Heart right ventricle (tissue), 16 donors: Measurements from ENCODE around the gene LAIR2. TPM values are rescaled to one million over a fixed set of nuclear protein-coding genes. Genes with fewer than 3 reads are reported as not detected.

Source experiments
- ATAC-seq, 8 donors: fragments of 200-7000 bp; cut with Tn5 transposase; one replicate each; pipeline ENCODE4 v1.9.1; 2020; ENCODE audit warnings: mild to moderate bottlenecking in 8 of 8, moderate library complexity in 8 of 8, moderate number of reproducible peaks in 1 of 8
- DNase-seq, 2 donors: peaks; one replicate each; pipeline ENCODE4 v3.0.0-alpha.2; 2020
- H3K27ac ChIP-seq, 10 donors: fragments of 200-600 bp; sonication (generic) in 2 of 10; one replicate each; pipeline versions ENCODE4 v1.5.0 to v1.8.0; 2020 to 2022; ENCODE audit warnings: mild to moderate bottlenecking in 3 of 10
- H3K27me3 ChIP-seq, 7 donors: fragments of 200-600 bp; one replicate each; pipeline ENCODE4 v1.8.0; 2021 to 2022; ENCODE audit warnings: mild to moderate bottlenecking in 2 of 7
- H3K36me3 ChIP-seq, 9 donors: fragments of 200-600 bp; sonication (generic) in 1 of 9; one replicate each; pipeline versions ENCODE4 v1.5.0 to v1.8.0; 2020 to 2022; ENCODE audit warnings: mild to moderate bottlenecking in 2 of 9
- H3K4me1 ChIP-seq, 9 donors: fragments of 200-600 bp; sonication (generic) in 1 of 9; one replicate each; pipeline versions ENCODE4 v1.5.0 to v1.8.0; 2020 to 2022; ENCODE audit warnings: mild to moderate bottlenecking in 4 of 9
- H3K4me3 ChIP-seq, 10 donors: fragments of 200-600 bp; sonication (generic) in 2 of 10; one replicate each; pipeline versions ENCODE4 v1.5.0 to v1.8.0; 2020 to 2022; ENCODE audit warnings: mild to moderate bottlenecking in 7 of 10, moderate library complexity in 2 of 10
- H3K9me3 ChIP-seq, 11 donors: fragments of 200-600 bp in 10 of 11; sonication (generic) in 2 of 11; one replicate each; pipeline versions ENCODE4 v1.5.0 to v1.8.0; 2013 to 2022; ENCODE audit warnings: mild to moderate bottlenecking in 2 of 11, control low read depth in 1 of 11, moderate library complexity in 1 of 11
- CTCF ChIP-seq, 9 donors: fragments of 200-600 bp; sonication (generic) in 2 of 9; IDR thresholded peaks; one replicate each; pipeline versions ENCODE4 v1.5.0 to v1.8.0; 2021 to 2022; ENCODE audit warnings: antibody characterized with exemption in 9 of 9, mild to moderate bottlenecking in 5 of 9, moderate library complexity in 1 of 9
- WGBS, 2 donors: extraction: QIAGEN DNeasy Blood & Tissue Kit; methylation state at CpG; one replicate each; pipeline ENCODE4 v1.1.7; 2013; ENCODE audit warnings: inconsistent platforms in 1 of 2; 5-methylcytosine and 5-hydroxymethylcytosine counted together
- intact Hi-C, 10 donors: fragments of 100-400 bp; cut with DNase I; formaldehyde crosslinking; loops; one replicate each; pipeline versions ENCODE4 v1.11.1 to v1.14.2; 2022
- polyA plus RNA-seq, 2 donors: library from polyadenylated mRNA; stranded (reverse); fragments of 200-250 nt; gene quantifications; one replicate each; pipeline ENCODE4 v1.2.3, GENCODE V29; 2013
- total RNA-seq, 10 donors: library from RNA; stranded (reverse); fragmentation: NEBNext Ultra II Directional in 3 of 10; extraction: Animal tissue kit (Norgen Biotek cat#: 25700) in 3 of 10; gene quantifications; one replicate each; pipeline versions ENCODE4 v1.2.1 to v1.2.4, GENCODE V29; 2021 to 2023
- donor health status: Arrhythmogenic right ventricular cardiomyopathy.
- donor health status: ischemic (EF 13 %, LVEDD 7.1; RV severe dilation, severe dysfunction).
- donor health status: healthy with polysubstance abuse.
- donor health status: DM: no; HTN: yes; CAD: no.
- donor health status: DM: no; HTN: no; CAD: no.
- donor health status: ischemic (EF 25% LVEDD 6.9; RV normal size, moderate dysfunction).
- donor health status: ischemic (EF 25% LVEDD 5.7; RV mildly dilated, moderate dysfunction).
- donor health status: healthy.
- donor health status: DM: yes; HTN: yes; CAD: no.
- donor health status: Ischemic cardiomyopathy.
- donor health status: ischemic (EF 35%, LVEDD 5.7; RV mildly dilated, moderate dysfunction).
- donor health status: nonischemic (EF 11% LVEDD 7.7; RV severe dilation, severe dysfunction).
- donor health status: DM: yes; HTN: yes; CAD: no.
- donor health status: PGD.
- donor health status: ischemic (EF 29% LVEDD 5.4; RV normal size, mild dysfunction).
- donor health status: nonischemic (EF 23%, LVEDD 6.1; RV moderate dilation, normal function).

The LAIR2 gene
- total and polyA plus RNA-seq, 12 donors = 0.76 to 2.5 TPM; not detected in 10

- Histone ChIP-seq H3K27me3 (peaks cover 0 to 47% (median 32%) of the 10 kb centered on the region in 7 donors), H3K4me1 (peaks cover 0 to 4% (median 0%) of the 10 kb centered on the region in 9 donors), H3K36me3 (no peaks in the 10 kb centered on the region), H3K27ac (no peak overlapping the region), H3K4me3 (no peak overlapping the region), H3K9me3 (no peaks in the 10 kb centered on the region)
- no peak for TF ChIP-seq CTCF (IDR thresholded peaks at IDR 0.05)
- DNase-seq = no peak
- intact Hi-C loops = no loop called here
- WGBS, 2 donors = 86% methylated on average over 9 of the region's 9 CpGs
- ATAC-seq = no peak
Observed at GRCh38 chr19:54535601-54536000, 33.0 kb downstream of the LAIR2 start.

- H3K27ac ChIP-seq = no peak overlapping the region
- DNase-seq (no peak), ATAC-seq (no peak)
- H3K27me3 ChIP-seq = peaks cover 0 to 42% (median 32%) of the 10 kb centered on the region in 7 donors
- H3K9me3 ChIP-seq = no peaks in the 10 kb centered on the region
- WGBS, 2 donors = 82 to 83% methylated on average over 9 of the region's 9 CpGs
- no peaks in the 10 kb centered on the region for H3K36me3 ChIP-seq
- intact Hi-C loops = no loop called here
- peaks cover 0 to 4% (median 0%) of the 10 kb centered on the region in 9 donors for H3K4me1 ChIP-seq
- no peak for TF ChIP-seq CTCF (IDR thresholded peaks at IDR 0.05)
- no peak overlapping the region for H3K4me3 ChIP-seq
Observed at GRCh38 chr19:54536956-54537355, 34.3 kb downstream of the LAIR2 start.

- DNase-seq = no peak
- Histone ChIP-seq H3K9me3 (no peaks in the 10 kb centered on the region), H3K27ac (no peak overlapping the region), H3K27me3 (peaks cover 0 to 6% (median 0%) of the 10 kb centered on the region in 7 donors), H3K4me3 (no peak overlapping the region), H3K36me3 (no peaks in the 10 kb centered on the region), H3K4me1 (no peaks in the 10 kb centered on the region)
- 26 to 41% methylated on average over 2 of the region's 2 CpGs for WGBS, 2 donors
- no peak for TF ChIP-seq CTCF (IDR thresholded peaks at IDR 0.05)
- intact Hi-C loops = no loop called here
- ATAC-seq = no peak
Observed at GRCh38 chr19:54541712-54542111, 39.1 kb downstream of the LAIR2 start.

GRCh38 chr19:54548806-54549205 lies 46.2 kb downstream of the LAIR2 start:
- no peak overlapping the region for H3K4me3 ChIP-seq
- WGBS, 2 donors = 81 to 93% methylated on average over 15 to 16 of the region's 16 CpGs
- H3K36me3 ChIP-seq = no peaks in the 10 kb centered on the region
- intact Hi-C loops = no loop called here
- no peak overlapping the region for H3K27ac ChIP-seq
- no peaks in the 10 kb centered on the region for H3K9me3 ChIP-seq
- no peak for DNase-seq
- TF ChIP-seq CTCF (IDR thresholded peaks at IDR 0.05) = no peak
- H3K4me1 ChIP-seq = peaks cover 0 to 9% (median 0%) of the 10 kb centered on the region in 9 donors
- peaks cover 0 to 10% (median 0%) of the 10 kb centered on the region in 7 donors for H3K27me3 ChIP-seq
- ATAC-seq = no peak
